ENCODE measurements around the gene HHIPL1.

- TF ChIP-seq CTCF (IDR thresholded peaks at IDR 0.05) (no peak), POLR2A (IDR thresholded peaks at IDR 0.05) (no peak), POLR2AphosphoS5 (IDR thresholded peaks at IDR 0.05) (no peak), EP300 (IDR thresholded peaks at IDR 0.05) (no peak)
Measured at GRCh38 chr14:99663386-99664057, 18.6 kb downstream of the HHIPL1 start.
